K562 (cell line): ENCODE measurements around the gene PVALEF. TPM values are rescaled to one million over a fixed set of nuclear protein-coding genes. Genes with fewer than 3 reads are reported as not detected.

Experiments
- ATAC-seq: fragments of 200-7000 bp; cut with Tn5 transposase; 3 replicates; pipeline ENCODE4 v1.9.1; 2020; ENCODE audit warnings: moderate library complexity
- BruUV-seq: library from RNA; stranded (reverse); fragments of 400-500 nt; replicated peaks from 2 replicates; lab custom pipeline; 2021; lab: Mats Ljungman, UMichigan
- CTCF ChIA-PET: fragments of 300-600 bp; formaldehyde crosslinking; extraction: SDS; loops from one replicate; lab custom pipeline; 2021; ENCODE audit warnings: low intra/inter-chr PET ratio; lab: Yijun Ruan, JAX
- POLR2A ChIA-PET: fragments of 300-600, 350-650 bp; sonication (Branson Sonifier 250); formaldehyde crosslinking; extraction: SDS; loops from one replicate; lab custom pipeline; 2021; ENCODE audit warnings: antibody characterized with exemption, inconsistent platforms; lab: Yijun Ruan, JAX
- DNase-seq, 4 experiments: peaks; one replicate each; pipeline versions ENCODE4 v3.0.0 to v3.0.0-alpha.2; 2011 to 2018; ENCODE audit warnings: low spot score in 3 of 4, mixed read lengths in 3 of 4; ENCODE audit errors: extremely low read depth in 1 of 4
- FAIRE-seq: peaks from 2 replicates; lab custom pipeline; 2011; peaks lifted over from hg19 to GRCh38; lab: Jason Lieb, UNC
- H2AFZ ChIP-seq: 2 replicates; pipeline ENCODE4 v1.6.0; 2011; ENCODE audit warnings: low read depth, low read length, control low read depth, inconsistent platforms
- H3K27ac ChIP-seq: fragments of 200-600 bp; 3 replicates; pipeline ENCODE4 v1.8.0; 2011; ENCODE audit warnings: low read depth, mild to moderate bottlenecking, control low read depth, inconsistent platforms, low read length, moderate library complexity, mixed read lengths; ENCODE audit errors: extremely low read depth
- H3K27me3 ChIP-seq, 2 experiments: fragments of 300-600 bp in 1 of 2; 2 replicates in 1 of 2; 3 replicates in 1 of 2; pipeline versions ENCODE4 v1.6.0 to v1.8.0; 2011; ENCODE audit warnings: inconsistent platforms in 2 of 2, low read length in 2 of 2, mild to moderate bottlenecking in 1 of 2, mixed read lengths in 1 of 2, moderate library complexity in 1 of 2; ENCODE audit not compliant: control insufficient read depth in 2 of 2, insufficient read depth in 2 of 2
- H3K36me3 ChIP-seq: fragments of 300-600 bp; 3 replicates; pipeline ENCODE4 v1.8.0; 2011; ENCODE audit warnings: mild to moderate bottlenecking, low read length, inconsistent platforms; ENCODE audit not compliant: control insufficient read depth, insufficient read depth
- H3K4me1 ChIP-seq, 2 experiments: fragments of 200-600 bp in 1 of 2; replicated peaks in 1 of 2; 2 replicates in 1 of 2; 3 replicates in 1 of 2; pipeline versions ENCODE4 v1.5.1 to v1.8.0; 2011; ENCODE audit warnings: inconsistent platforms in 2 of 2, low read length in 2 of 2, mild to moderate bottlenecking in 1 of 2, mixed read lengths in 1 of 2, moderate library complexity in 1 of 2; ENCODE audit not compliant: control insufficient read depth in 2 of 2, insufficient read depth in 2 of 2
- H3K4me2 ChIP-seq: 2 replicates; pipeline ENCODE4 v1.6.1; 2011; ENCODE audit warnings: low read length, control low read depth, inconsistent platforms, mixed read lengths; ENCODE audit not compliant: insufficient read depth
- H3K4me3 ChIP-seq: fragments of 200-600 bp; sonication (generic), shearing (Covaris generic); 2 replicates; pipeline ENCODE4 v1.5.1; 2016; ENCODE audit warnings: control low read depth, inconsistent platforms
- H3K79me2 ChIP-seq: fragments of 200-600 bp; 3 replicates; pipeline ENCODE4 v1.8.0; 2011; ENCODE audit warnings: low read length, inconsistent platforms; ENCODE audit not compliant: control insufficient read depth, insufficient read depth
- H3K9ac ChIP-seq, 2 experiments: 2 replicates each; pipeline versions ENCODE4 v1.6.0 to v1.6.1; 2011; ENCODE audit warnings: low read depth in 2 of 2, low read length in 2 of 2, control low read depth in 1 of 2, inconsistent platforms in 1 of 2, mild to moderate bottlenecking in 1 of 2, mixed read lengths in 1 of 2; ENCODE audit not compliant: insufficient read depth in 1 of 2
- H3K9me1 ChIP-seq: one replicate; pipeline ENCODE4 v1.6.0; 2011; ENCODE audit warnings: inconsistent platforms, mild to moderate bottlenecking, low read length, moderate library complexity; ENCODE audit not compliant: control insufficient read depth, insufficient read depth
- H3K9me3 ChIP-seq: replicated peaks from 2 replicates; pipeline ENCODE4 v1.5.1; 2011; ENCODE audit warnings: low read depth, low read length, inconsistent platforms; ENCODE audit not compliant: control insufficient read depth, insufficient read depth
- H4K20me1 ChIP-seq: replicated peaks from 2 replicates; pipeline ENCODE4 v1.6.1; 2011; ENCODE audit warnings: low read length, inconsistent platforms, mixed read lengths; ENCODE audit not compliant: control insufficient read depth, insufficient read depth
- HIVEP1 ChIP-seq: fragments of 250-450 bp; sonication (Bioruptor Pico); IDR thresholded peaks from 2 replicates; pipeline ENCODE4 v1.4.0; 2020; ENCODE audit warnings: mild to moderate bottlenecking
- POU5F1 ChIP-seq: fragments of 150-350 bp; IDR thresholded peaks from 2 replicates; pipeline ENCODE4 v1.6.1; 2014; ENCODE audit warnings: borderline replicate concordance, low read length, low read depth, mild to moderate bottlenecking; ENCODE audit not compliant: partially characterized antibody
- SLC30A9 ChIP-seq: fragments of 250-450 bp; sonication (Bioruptor Pico); IDR thresholded peaks from 2 replicates; pipeline ENCODE4 v1.8.0; 2022; ENCODE audit warnings: mild to moderate bottlenecking, moderate library complexity
- WGBS: fragments of 100-300 bp; shearing (Covaris generic); methylation state at CpG from one replicate; pipeline ENCODE4 v1.1.6; 2016; ENCODE audit warnings: low coverage, mixed read lengths; ENCODE audit not compliant: insufficient coverage; ENCODE audit errors: missing lambda C conversion rate; 5-methylcytosine and 5-hydroxymethylcytosine counted together
- in situ Hi-C: fragments of 300-500 bp; cut with MboI; formaldehyde crosslinking; loops from 4 replicates; pipeline ENCODE4 v1.15.0; 2018; ENCODE audit warnings: inconsistent platforms, mixed read lengths
- intact Hi-C: fragments of 100-400 bp; cut with micrococcal nuclease; formaldehyde crosslinking; loops from 2 replicates; pipeline ENCODE4 v1.14.2; 2022
- polyA plus RNA-seq, 8 experiments: library from polyadenylated mRNA; depleted of rRNA in 4 of 8; stranded (reverse) in 5 of 8; unstranded in 3 of 8; fragments of >200 nt; fragmentation: Nextera tagmentation in 2 of 8; fragmentation: Illumina TruSeq in 1 of 8; extraction: Ambion mirVana in 2 of 8; extraction: Trizol in 1 of 8; gene quantifications; 2 replicates each; pipeline versions ENCODE4 v1.2.1 to v1.2.3, GENCODE V29; 2011 to 2014; ENCODE audit warnings: inconsistent platforms in 1 of 8, missing spikeins in 1 of 8
- total RNA-seq, 7 experiments: library from RNA; depleted of rRNA in 6 of 7; stranded (reverse); fragments of >200 nt in 6 of 7; fragmentation: Illumina TruSeq in 2 of 7; extraction: Trizol in 2 of 7; gene quantifications; 2 replicates each; pipeline versions ENCODE4 v1.2.1 to v1.2.3, GENCODE V29; 2011 to 2021; ENCODE audit warnings: low replicate concordance in 1 of 7

PVALEF gene
- total and polyA plus RNA-seq, 9 of the 15 experiments (the other 6 are each of a cell fraction or from before 2014, with no cell fraction given) = not detected

DNA sequence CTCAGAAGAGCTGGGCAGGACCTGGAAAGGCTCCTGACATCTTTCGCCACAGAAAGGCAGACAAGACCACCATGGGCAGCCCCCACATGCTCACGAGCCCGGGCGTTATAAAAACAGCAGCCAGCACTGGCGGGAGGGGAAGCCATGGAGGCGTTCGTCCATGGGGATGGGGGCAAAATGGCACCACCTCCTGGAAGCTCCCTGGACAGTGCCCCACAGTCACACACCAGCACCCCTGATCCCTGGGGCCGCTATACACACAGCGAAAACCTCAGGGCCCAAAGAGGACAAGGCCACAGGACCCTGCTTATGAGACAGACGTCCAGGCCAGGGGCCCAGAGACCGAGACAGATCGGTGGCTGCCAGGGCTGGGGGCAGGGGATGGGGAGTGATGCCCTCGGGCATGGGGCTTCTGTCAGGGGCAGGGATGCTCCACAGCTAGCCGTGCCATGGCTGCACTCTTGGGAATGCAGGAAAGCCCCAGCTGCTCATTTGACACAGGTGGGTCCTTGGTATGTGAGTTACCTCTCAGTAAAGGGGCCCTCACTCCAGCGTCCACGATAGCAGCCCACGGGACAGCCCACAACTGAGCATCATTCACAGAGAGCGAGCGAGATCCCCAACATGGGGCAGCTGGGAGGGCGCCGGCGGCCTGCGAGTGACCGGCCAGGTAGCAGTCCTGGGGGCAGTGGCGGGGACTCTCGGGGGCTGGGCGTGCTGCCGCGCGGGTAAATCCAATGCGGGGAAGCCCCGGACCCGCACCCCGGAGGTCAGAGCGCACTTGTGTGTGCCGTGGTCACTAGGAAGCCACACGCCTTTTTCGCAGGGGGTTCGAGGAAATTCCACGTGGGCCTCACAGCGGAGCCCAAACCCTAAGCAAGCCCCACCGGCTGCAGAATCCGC is 6.4 kb upstream of the PVALEF start:
- peak overlapping the region in 1 of 2 experiments; percentile 50; a peak in 1 of 4 replicates for H3K9ac ChIP-seq
- no peaks in the 10 kb centered on the region for H4K20me1 ChIP-seq
- no peak overlapping the region for H3K4me3 ChIP-seq
- TF ChIP-seq SLC30A9 (CRISPR knock-in tag) = no peak
- no peak for TF ChIP-seq HIVEP1 (CRISPR knock-in tag)
- TF ChIP-seq POU5F1 = no peak
- TF ChIP-seq, all 486 proteins: peak for 0
- H2AFZ ChIP-seq = no peak overlapping the region
- in situ Hi-C loops (no loop called here), intact Hi-C loops (no loop called here)
- FAIRE-seq (no peak), ATAC-seq (no peak), DNase-seq (no peak)
- POLR2A ChIA-PET = no interaction called here
- no peaks in the 10 kb centered on the region for H3K9me3 ChIP-seq
- BruUV-seq = no TSS peak
- no peaks in the 10 kb centered on the region for H3K9me1 ChIP-seq
- H3K27me3 ChIP-seq = peaks cover 37 to 87% of the 10 kb centered on the region in 2 experiments; a peak in 4 of 5 replicates
- H3K27ac ChIP-seq = no peak overlapping the region
- H3K36me3 ChIP-seq = no peaks in the 10 kb centered on the region
- 16% methylated on average over 41 of the region's 43 CpGs for WGBS
- peaks cover 0 to 66% of the 10 kb centered on the region in 2 experiments; a peak in 2 of 5 replicates for H3K4me1 ChIP-seq
- CTCF ChIA-PET = interaction anchor here (0.7 kb wide), 1 partner anchor 96 kb away, joined by 3 read pairs; no protein-coding TSS in a partner anchor
- no peaks in the 10 kb centered on the region for H3K79me2 ChIP-seq
- no peak overlapping the region for H3K4me2 ChIP-seq
